Stimulated activated CD4-positive, alpha-beta T cell treated with anti-CD3 and anti-CD28 coated beads, Interleukin-4, amount 100 ng/mL, for 1 hour (primary cell): ENCODE results near the gene ADA.
A peak's percentile ranks its signal among the peaks of the same experiment; 100 is the strongest.
"Not testable (repeated sequence)": the region's sequence is repeated elsewhere in the genome, so short reads cannot be mapped to it uniquely, and the experiment has no call there.

ENCODE experiments used
- DNase-seq: peaks from one replicate; pipeline ENCODE4 v3.0.0-alpha.2; 2020

ADA gene

DNA sequence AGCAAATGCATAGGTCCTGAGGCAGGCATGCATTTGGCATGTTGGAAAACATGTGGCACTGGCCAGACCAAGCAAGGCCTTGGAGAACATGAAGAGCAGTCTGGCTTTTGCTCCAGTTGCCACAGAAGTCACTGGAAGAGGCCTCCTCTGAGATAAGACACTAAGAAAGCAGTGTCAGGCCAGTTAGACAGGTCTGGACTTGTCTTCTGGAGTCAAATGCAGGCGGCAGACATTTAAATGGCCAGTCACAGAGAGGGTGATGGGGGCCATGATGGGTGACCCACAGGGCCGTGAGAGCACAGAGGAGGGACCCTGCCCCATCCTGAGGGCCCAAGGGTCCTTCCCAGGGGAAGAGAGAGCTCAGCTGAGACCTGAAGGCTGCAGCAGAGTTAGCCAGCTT, 26.7 kb upstream of the ADA start:
- DNase-seq, result no peak

DNA sequence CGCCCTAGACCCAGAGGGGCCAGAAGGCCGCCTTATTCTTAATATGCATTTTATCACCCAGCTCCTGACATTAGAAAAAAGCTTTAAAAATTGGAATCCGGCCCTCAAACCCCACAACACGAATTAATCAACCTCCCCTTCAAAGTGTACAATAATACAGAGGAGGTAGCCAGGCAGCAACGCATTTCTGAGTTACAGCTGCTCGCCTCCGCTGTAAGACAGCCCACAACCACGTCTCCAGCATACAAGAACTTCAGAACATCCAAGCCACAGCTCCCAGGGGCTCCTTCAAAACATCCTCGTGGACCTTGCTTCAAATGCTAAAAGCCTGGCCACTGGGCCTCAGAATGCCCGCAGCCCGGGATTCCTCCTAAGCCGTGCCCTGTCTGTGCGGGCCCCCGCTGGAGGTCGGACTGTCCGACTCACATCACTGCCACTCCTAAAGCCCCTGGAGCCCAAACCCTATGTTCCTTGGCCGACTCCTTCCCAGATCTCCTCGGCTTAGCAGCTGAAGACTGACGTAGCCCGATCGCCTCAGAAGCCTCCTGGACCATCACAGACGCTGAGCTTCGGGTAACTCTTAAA, 20.9 kb upstream of the ADA start:
- not testable (repeated sequence) for DNase-seq

DNA sequence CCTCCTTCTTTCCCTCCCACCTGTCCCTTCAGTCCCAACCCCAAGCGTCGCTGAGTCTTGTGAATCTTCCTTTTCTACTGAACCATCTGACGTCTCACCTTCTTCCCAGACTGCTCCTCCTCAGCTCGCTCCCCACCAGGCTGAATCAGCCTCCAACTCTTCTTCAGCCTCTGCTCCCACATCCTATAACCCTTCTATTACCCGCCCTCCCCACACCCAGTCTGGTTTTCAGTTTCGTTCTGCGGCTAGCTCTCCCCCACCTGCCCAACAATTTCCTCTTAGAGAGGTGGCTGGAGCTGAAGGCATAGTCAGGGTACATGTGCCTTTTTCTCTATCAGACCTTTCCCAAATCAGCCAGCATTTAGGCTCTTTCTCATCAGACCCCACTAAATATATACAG, 20.0 kb upstream of the ADA start:
- DNase-seq, result peak; percentile 56

DNA sequence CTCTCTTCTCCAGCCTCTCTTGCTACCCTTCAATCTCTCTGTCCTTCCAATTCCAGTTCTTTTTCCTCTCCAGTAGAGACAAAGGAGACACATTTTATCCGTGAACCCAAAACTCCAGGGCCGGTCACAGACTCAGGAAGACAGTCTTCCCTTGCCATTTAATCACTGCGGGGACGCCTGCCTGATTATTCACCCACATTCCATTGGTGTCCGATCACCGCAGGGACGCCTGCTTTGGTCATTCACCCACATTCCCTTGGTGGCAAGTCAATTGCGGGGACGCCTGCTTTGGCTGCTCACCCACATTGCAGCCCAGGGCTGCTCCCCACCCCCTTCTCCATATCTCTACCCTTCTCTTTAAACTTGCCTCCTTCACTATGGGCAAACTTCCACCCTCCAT, 19.4 kb upstream of the ADA start:
- not testable (repeated sequence) for DNase-seq

DNA sequence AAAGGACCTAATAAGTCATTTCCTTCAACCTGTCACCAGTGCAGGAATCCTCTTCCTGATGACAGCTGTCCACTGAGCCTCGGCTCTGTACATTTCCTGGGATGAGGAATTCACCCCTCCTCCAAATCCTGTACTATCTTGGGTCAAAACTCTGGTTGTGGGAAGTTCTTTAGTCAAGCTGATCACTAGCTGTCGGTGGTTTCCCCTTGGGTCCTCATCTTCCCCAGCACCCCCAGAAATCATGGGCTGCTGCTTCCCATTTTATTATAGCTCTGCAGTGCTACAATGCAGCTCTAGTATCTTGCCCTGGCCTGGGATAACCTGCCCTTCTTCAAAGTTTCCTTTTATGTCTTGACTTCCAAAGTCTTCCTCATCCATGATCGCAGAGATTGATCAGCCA, 14.6 kb upstream of the ADA start:
- no peak for DNase-seq

DNA sequence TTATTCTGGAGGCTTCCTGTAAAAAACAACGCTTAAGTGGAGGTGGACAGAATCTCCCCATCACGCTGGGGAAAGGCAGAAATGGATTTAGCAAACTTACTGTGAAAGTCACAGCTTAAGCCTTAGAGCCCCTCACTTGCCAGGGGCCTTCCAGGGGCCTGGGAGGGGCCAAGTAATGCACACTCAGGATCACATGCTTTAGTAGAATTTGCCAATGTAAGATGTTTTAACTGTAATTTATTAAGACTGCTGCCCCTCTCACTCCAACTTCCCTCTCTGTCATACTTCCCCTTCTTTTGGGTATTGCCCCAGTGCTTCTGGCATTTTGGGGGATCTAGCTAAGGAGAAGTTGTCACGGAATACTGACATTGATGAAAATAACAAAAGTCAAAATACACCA, 12.6 kb upstream of the ADA start:
- no peak for DNase-seq

DNA sequence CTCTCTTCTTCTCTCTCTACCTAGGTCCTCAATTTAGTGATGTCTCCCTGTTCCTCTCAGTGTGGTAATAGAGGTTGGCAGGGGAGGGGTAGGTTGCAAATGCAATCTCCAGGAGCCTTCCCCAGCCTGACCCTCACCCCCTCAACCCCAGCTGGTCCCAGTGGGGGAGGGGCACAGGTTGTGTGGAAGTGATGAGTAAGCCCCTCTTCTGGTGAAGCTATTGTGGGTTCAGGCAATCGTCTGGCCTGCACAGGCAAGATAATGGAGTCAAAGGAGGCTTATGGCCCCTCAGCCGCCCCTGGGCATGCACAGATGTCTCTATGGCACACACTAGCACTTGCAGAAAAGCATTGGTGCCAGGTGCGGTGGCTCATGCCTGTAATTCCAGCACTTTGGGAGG, 10.8 kb upstream of the ADA start:
- no peak for DNase-seq

DNA sequence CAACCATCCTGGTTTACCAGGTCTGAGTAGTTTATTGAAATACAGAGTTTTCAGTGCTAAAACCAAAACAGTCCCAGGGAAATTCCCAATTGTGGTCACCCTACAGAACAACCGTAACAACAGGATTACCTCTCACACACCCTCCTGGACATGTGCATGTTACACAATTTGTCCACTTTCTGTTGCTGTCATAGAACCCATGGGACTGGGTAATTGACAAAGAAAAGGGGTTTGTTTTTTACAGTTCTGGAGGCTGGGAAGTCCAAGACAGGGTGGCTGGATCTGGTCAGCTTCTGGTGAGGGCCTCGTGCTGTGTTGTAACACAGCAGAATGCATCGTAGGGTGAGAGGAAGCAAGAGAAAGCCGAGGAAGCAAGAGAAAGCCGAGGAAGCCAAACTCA, 9.1 kb upstream of the ADA start:
- DNase-seq, result no peak

DNA sequence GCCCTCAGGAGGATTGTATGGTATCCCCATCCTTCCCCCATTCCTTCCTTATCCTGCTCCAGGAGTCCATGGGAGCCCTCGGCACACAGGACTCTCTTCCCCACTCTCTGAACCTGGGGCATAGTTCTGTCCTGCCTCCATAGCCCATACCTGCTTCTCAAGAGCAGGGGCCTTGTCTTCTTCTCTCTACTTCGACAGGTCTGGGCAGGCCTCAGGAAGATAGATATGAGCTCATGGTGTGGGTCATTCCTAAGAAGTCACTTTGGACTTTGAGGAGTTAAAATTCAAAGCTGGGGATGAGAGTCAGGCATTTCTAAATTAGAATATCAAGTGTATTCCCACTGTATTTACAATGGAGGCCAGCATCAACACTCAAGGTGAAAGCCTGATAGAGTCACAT, 8.4 kb upstream of the ADA start:
- DNase-seq, result no peak

DNA sequence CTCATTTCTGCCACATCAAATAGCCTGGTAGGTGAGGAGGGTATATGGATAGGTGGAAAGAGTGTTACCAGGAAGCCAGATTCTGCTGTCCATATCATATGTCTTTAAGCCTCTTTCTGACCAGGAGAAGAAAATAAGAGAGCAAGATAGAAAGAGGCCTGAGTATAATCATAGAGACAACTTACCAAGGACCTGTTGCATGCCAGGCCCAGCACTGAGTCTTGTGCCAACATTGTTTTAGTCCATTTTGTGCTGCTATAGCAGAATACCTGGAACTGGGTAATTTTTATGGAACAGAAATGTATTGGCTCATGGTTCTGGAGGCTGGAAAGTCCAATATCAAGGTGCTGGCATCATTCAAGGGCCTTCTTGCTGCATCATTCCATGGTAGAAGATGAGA, 7.3 kb upstream of the ADA start:
- DNase-seq, result no peak

DNA sequence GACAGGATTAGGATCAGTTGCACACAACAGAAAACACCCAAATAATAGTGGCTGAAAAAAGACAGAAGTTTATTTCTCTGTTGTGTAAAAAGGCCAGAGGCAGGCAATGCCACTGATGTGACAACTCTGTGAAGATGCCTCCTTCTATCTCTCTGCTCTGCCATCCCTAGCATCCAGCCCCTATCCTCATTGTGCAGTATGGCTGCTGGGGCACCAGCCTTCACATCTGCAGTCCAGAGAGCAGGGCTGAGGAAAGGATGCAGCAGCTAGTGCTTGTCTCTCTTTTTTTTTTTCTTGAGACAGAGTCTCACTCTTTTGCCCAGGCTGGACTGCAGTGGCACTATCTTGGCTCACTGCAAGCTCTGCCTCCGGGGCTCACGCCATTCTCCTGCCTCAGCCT, 6.4 kb upstream of the ADA start:
- DNase-seq, result no peak

DNA sequence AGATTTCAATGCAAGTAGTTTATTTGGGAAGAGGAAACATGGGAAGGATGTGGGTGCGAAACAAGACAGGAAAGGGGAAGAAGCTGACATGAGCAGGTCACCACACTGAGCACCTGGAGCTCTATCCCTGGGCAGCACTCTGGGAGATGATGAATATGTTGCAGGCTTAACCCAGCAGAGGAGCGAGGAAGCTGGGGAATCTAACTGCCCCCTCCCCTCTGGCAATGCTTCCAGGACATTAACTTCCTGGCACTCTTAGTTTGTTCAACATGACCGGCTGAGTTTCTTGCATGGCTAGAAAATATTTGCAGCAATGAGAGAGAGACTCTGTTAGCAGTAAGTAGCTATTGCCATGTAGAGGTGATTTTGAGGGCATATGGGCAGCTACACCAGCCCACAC, 4.9 kb upstream of the ADA start:
- DNase-seq, result no peak

DNA sequence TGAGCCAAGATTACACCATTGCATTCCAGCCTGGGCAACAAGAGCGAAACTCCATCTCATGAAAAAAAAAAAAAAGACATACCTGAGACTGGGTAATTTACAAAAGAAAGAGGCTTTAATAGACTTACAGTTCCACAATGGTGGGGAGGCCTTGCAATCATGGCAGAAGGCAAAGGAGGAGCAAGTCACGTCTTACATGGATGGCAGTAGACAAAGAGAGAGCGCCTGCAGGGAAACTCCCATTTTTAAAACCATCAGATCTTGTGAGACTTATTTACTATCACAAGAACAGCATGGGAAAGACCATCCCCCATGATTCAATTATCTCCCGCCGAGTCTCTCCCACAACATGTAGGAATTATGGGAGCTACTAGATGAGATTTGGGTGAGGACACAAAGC, 2.7 kb upstream of the ADA start:
- DNase-seq, result not testable (repeated sequence)

DNA sequence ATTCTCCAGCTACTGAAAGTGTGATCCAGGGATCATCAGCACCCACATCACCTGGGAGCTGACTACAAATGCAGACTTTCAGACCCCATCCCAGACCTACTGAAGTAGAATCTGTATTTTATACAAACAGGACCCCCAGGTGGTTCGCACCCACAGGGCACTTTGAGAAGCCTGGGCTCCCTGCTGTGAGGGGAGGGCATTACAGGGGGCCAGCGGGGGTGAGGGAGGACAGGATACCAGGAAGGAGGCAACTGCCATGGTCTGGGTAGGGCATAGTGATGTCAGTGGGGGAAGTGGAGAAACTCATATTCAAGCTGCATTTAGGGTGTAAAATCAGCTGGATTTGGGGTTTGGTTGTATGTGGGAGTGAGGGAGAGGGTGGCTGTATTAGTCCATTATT, 2.0 kb upstream of the ADA start:
- no peak for DNase-seq

DNA sequence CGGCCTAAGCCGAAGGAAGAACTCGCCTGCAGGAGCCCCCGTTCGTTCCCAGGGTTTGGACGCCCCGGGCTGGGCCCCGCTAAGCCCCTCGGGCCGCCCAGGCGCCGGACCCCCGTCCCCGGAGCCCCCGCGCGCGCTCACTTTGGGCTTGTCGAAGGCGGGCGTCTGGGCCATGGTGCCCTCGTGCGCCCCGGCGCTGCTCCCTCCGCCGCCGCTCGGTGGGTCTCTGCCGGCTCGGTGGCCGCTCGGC, 140 bp downstream of the ADA start:
- DNase-seq, result no peak

DNA sequence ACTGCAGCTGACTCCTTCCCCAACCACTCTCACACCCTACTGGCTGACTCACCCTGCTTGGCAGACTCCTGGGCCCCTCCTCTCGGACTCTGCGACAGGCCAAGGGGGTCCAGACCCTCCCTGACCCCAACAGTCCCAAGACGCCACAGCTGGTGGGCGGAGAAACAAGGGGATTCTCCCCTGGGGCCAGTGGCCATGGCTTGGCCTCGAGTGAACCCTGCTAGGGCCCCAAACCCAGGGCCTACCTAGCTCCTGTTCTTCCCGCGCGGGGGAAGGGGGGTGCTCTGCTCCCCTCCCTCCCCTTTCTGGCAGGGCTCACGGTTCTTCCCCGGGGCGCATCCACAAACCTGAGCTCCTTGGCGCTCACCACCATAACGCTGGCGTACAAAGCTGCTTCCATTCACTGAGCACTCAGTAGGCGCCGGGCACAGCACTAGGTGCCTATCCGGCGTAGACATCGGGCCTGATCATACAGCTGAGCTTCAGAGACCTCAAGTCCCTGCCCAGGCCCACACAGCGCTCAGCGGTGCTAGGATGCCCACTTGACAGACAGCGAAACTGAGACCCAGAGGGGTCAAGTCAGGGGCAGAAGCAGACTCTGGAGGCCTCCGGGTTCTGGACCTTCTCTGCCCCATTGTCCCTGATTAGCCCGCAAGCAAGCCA, 597 bp downstream of the ADA start:
- DNase-seq, result peak; percentile 51

DNA sequence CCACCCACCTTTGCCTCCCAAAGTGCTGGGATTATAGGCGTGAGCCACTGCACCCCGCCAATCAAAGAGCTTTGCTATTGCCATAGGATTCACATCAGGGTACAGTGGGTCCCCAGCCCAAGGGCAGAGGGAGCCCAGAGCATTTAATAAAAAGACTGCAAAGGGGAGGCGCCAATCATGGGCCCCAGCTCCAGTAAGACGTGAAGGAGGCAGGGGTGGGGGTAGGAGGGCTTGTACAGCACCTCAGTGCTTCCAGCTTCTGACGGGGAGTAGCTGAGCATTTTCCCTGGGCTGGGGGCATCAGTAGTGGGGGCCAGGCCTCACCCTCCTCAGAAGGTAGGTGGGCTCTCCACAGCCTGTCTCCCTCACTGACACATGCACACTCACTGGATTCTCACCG, 1.5 kb downstream of the ADA start:
- no peak for DNase-seq

DNA sequence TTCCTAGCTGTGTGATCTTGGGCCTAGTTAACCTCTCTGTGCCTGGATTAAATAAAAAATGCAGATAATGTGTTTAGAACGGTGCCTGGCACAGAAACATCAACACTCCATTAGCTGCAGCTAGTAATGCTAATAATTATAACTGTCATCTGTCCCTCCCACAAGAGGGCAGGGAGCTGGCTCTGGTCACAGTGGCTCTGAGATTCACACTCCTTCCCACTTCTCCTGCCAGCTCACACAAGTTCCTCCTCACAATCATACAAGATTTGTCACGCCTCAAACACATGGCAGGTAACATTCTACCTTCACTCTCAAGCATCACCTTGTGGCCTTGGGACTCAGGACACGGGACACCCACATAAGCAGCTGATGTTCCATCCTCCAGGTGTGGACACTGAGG, 2.4 kb downstream of the ADA start:
- no peak for DNase-seq

DNA sequence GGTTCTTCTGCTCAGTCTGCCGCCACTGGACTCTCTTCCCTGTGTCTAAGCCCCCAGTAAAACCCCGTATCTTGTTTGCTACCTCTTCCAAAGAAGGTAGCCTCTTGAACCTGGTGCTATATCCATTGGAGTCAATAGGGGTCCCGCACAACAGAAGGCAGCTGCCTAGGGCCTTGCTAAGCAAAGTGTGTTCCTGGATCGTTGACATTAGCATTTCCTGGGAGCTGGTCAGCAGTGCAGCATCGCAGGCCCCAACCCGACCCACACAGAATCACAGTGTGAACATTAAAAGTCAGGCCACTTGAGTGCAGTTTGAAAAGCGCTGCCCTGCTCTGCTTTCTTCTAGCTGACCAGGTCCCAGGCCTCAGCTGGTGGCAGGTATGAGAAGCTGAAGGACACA, 2.9 kb downstream of the ADA start:
- DNase-seq, result no peak

DNA sequence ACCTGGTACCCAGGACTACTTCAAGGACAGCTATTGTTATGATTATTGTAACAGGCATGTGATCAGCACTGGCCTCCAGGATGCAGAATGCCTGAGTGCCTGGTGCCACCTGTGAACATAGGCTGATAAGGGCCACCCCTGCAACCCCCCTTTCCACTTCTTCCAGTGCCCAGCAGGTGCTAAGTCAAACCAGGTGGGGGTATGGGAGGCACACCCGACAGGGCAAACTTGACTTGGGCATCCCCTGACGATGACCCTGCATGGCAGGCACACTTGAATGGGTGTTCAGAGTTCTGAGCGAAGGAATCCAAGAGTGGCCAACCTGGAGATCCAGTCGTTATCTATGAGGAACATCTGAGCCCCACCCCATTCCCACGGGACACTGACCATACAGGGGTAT, 3.4 kb downstream of the ADA start:
- DNase-seq, result no peak

DNA sequence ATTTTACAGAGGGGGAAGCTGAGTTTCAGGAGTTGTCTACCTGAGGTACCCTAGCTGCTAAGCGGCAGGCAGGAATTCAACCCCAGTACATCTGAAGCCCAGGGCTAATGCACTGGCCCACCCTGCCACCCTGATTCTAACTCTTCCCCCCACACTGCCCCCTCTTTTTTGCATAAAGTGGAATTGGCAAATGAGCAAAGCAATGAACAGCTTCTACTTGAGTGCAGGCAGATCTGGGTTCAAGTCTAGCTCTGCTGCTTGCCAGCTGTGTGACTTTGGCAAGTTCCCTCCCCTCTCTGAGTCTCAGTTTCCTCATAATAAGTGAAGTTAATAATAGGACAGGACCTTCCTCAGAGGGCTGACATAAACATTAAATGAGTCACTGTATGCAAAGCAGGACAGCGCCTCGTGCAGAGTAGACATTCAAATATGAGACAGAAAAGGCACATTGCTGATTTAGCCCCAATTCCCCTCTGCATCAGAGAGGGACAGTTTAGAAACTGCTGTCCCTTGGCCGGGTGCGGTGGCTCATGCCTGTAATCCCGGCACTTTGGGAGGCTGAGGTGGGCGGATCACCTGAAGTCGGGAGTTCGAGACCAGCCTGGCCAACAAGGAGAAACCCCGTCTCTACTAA, 4.7 kb downstream of the ADA start:
- no peak for DNase-seq

DNA sequence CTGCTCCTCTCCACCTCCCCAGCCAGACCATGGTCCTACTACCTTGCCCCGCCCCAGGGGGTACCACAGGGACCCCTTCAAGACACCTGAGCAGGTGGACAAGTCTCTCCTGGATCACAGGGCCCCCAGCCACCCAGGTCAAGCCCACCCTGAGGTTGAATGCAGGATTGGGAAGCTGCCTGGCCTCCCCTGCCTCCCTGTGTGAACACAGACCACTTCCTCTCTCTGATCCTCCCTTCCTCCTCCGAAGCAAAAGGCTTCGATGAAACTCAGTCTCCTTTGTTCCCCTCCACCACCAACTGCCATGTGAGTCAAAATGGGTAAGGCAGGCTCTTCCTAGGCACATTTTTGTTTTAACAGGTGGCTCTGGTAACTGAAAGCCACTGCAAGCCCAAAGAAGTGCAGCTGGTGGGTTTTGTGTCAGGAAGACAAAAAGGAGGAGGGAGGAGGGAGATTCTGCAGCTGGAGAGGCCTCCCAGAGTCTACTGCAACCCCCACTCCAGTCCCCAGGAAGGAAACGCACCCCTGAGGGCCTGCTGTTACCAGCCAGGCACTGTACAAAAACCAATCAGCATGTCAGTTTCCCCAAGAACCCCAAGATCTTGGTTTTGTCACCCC, 5.4 kb downstream of the ADA start:
- no peak for DNase-seq

DNA sequence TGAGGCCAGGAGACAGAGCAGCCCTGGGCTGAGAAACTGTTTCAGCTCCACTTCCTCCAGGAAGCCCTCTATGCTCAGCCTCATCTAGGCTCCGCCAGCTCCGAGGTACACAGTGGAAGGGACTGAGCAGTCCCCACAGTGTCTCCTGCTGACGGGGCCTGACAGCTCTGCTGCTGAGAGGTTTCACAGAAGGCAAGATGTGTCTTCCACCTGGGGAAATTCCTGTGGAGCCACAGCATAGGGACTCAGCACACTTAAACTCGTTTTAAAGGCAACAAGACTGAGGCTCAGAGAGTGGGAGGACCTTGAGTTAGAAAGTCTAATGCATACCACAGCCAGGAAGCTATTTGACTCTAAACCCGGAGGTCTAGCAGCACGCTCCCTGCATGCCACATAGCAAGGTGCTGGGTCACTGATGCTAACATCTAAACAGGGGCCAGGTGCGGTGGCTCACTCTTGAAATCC, 6.8 kb downstream of the ADA start:
- DNase-seq, result peak; percentile 36

DNA sequence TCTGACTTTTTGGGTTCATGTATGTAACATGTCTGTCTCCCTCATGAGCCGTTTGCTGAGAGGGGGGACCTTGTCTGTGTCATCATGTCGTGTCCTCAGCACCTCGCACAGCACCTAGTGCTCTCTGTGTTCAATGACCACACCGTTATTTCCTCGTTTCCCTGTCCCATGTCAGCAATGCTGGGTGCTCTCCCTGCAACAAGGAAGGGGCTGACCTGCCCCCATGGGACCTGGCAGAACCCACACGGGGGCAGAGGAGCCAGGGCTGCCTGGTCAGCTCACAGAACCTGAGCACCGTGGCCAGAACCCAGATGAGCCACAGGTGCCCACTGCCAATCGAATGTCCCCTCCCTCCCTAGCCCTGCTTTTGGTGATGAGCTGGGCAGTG, 7.3 kb downstream of the ADA start:
- no peak for DNase-seq
